GM19238 (cell line): Measurements from ENCODE around the gene FAM83F.

Experiments
- DNase-seq: peaks from one replicate; pipeline ENCODE4 v3.0.0; 2011; ENCODE audit warnings: low spot score; ENCODE audit not compliant: insufficient read length

Gene FAM83F

GRCh38 chr22:40056154-40056553 is 61.4 kb downstream of the FAM83F start:
- no peak for DNase-seq

- no peak for DNase-seq
Observed at GRCh38 chr22:40056559-40056958, 61.8 kb downstream of the FAM83F start.

- no peak for DNase-seq
Observed at GRCh38 chr22:40057652-40058051, 62.9 kb downstream of the FAM83F start.

- DNase-seq = no peak
Observed at GRCh38 chr22:40058265-40058664, 63.5 kb downstream of the FAM83F start.

- DNase-seq = no peak
Observed at GRCh38 chr22:40065981-40066380, 71.2 kb downstream of the FAM83F start.

GRCh38 chr22:40067639-40068038 is 72.9 kb downstream of the FAM83F start:
- DNase-seq = no peak

- no peak for DNase-seq
Observed at GRCh38 chr22:40070701-40071100, 75.9 kb downstream of the FAM83F start.

- no peak for DNase-seq
Observed at GRCh38 chr22:40071720-40072119, 77.0 kb downstream of the FAM83F start.

GRCh38 chr22:40076702-40077645 is 82.2 kb downstream of the FAM83F start:
- DNase-seq = no peak

GRCh38 chr22:40077646-40078016 is 82.9 kb downstream of the FAM83F start:
- no peak for DNase-seq

- DNase-seq = no peak
Observed at GRCh38 chr22:40081662-40082061, 86.9 kb downstream of the FAM83F start.

- no peak for DNase-seq
Observed at GRCh38 chr22:40082184-40082583, 87.4 kb downstream of the FAM83F start.

GRCh38 chr22:40083794-40084193 is 89.0 kb downstream of the FAM83F start:
- DNase-seq = no peak

- DNase-seq = no peak
Observed at GRCh38 chr22:40084246-40084645, 89.5 kb downstream of the FAM83F start.

- DNase-seq = no peak
Observed at GRCh38 chr22:40088818-40089217, 94.1 kb downstream of the FAM83F start.
